Hepatocyte (in vitro differentiated cells): Measurements from ENCODE around the gene PRPF19.

Source experiments
- CTCF ChIP-seq: fragments of 200-600 bp; sonication (generic); IDR thresholded peaks from 2 replicates; pipeline ENCODE4 v1.5.1; 2016; ENCODE audit warnings: antibody characterized with exemption, mild to moderate bottlenecking; ENCODE audit not compliant: poor library complexity
- EZH2phosphoT487 ChIP-seq: fragments of 200-600 bp; sonication (generic); IDR thresholded peaks from one replicate; pipeline ENCODE4 v1.6.1; 2018; ENCODE audit warnings: antibody characterized with exemption, mild to moderate bottlenecking, low read depth, moderate library complexity; ENCODE audit not compliant: unreplicated experiment, severe bottlenecking

- TF ChIP-seq CTCF: no peak
- TF ChIP-seq EZH2phosphoT487: no peak
Measured at GRCh38 chr11:60953781-60954180, 47.4 kb upstream of the PRPF19 start.
